ENCODE measurements around the gene EXOC2.

DNA sequence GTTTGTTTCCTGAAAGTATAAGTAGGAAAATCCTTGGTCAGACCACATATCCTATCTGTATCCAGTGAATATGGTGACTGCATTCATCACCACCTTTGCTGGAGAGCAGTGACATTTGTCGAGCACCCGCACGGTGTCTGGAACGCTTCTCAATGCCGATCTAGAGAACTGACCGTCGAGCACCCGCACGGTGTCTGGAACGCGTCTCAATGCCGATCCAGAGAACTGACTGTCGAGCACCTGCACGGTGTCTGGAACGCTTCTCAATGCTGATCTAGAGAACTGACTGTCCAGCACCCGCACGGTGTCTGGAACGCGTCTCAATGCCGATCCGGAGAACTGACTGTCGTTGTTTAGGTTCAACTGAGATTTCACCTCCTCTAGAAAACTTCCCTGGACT lies 103.8 kb downstream of the EXOC2 start:
- TF ChIP-seq CTCF (IDR thresholded peaks at IDR 0.05) (no peak), EZH2 (IDR thresholded peaks at IDR 0.05) (no peak), EZH2phosphoT487 (IDR thresholded peaks at IDR 0.05) (no peak)
